ENCODE data around the gene CD320.
"Not testable (repeated sequence)": the region's sequence is repeated elsewhere in the genome, so short reads cannot be mapped to it uniquely, and the experiment has no call there.

Gene CD320

GRCh38 chr19:8307400-8307964, 676 bp downstream of the CD320 start:
- DNase-seq, result no peak

GRCh38 chr19:8306235-8307054, 1.7 kb downstream of the CD320 start:
- no peak for DNase-seq

- no peak for DNase-seq
Measured at GRCh38 chr19:8305798-8306197, 2.4 kb downstream of the CD320 start.

GRCh38 chr19:8304841-8305621, 3.1 kb downstream of the CD320 start:
- no peak for DNase-seq

GRCh38 chr19:8302734-8303133, 5.4 kb downstream of the CD320 start:
- DNase-seq, result no peak

GRCh38 chr19:8302357-8302691, 5.8 kb downstream of the CD320 start:
- no peak for DNase-seq

- DNase-seq, result not testable (repeated sequence)
Measured at GRCh38 chr19:8291337-8291736, 16.8 kb downstream of the CD320 start.

- not testable (repeated sequence) for DNase-seq
Measured at GRCh38 chr19:8276508-8276907, 31.6 kb downstream of the CD320 start.

GRCh38 chr19:8269724-8270123, 38.4 kb downstream of the CD320 start:
- no peak for DNase-seq

GRCh38 chr19:8265872-8266271, 42.3 kb downstream of the CD320 start:
- DNase-seq, result no peak

- DNase-seq, result not testable (repeated sequence)
Measured at GRCh38 chr19:8264248-8264647, 43.9 kb downstream of the CD320 start.

GRCh38 chr19:8262431-8262830, 45.7 kb downstream of the CD320 start:
- no peak for DNase-seq

- DNase-seq, result no peak
Measured at GRCh38 chr19:8261881-8262280, 46.3 kb downstream of the CD320 start.

- no peak for DNase-seq
Measured at GRCh38 chr19:8261347-8261746, 46.8 kb downstream of the CD320 start.

GRCh38 chr19:8259922-8260247, 48.3 kb downstream of the CD320 start:
- no peak for DNase-seq

GRCh38 chr19:8259142-8259921, 48.8 kb downstream of the CD320 start:
- DNase-seq, result no peak

GRCh38 chr19:8257052-8257443, 51.1 kb downstream of the CD320 start:
- no peak for DNase-seq

GRCh38 chr19:8256276-8257051, 51.7 kb downstream of the CD320 start:
- no peak for DNase-seq

- no peak for DNase-seq
Measured at GRCh38 chr19:8255426-8256125, 52.6 kb downstream of the CD320 start.

- no peak for DNase-seq
Measured at GRCh38 chr19:8254286-8255001, 53.7 kb downstream of the CD320 start.

GRCh38 chr19:8253678-8254077, 54.5 kb downstream of the CD320 start:
- DNase-seq, result no peak

All from hippocampal formation (tissue), 2 donors.